Prostate gland (tissue), 2 donors: ENCODE data around the gene TOP2B.

Experiments
- POLR2A ChIP-seq: fragments of 450-650 bp; IDR thresholded peaks from one replicate; pipeline ENCODE4 v1.6.1; 2016; ENCODE audit warnings: antibody characterized with exemption, mild to moderate bottlenecking
- TF ChIP-seq, protein P1 (sequence below), 4 experiments: fragments of 200-600 bp in 2 of 4; fragments of 450-650 bp in 2 of 4; sonication (generic) in 2 of 4; IDR thresholded peaks; 1 replicate in 3 of 4; 2 replicates in 1 of 4; pipeline ENCODE4 v1.5.1; 2016 to 2019; ENCODE audit warnings: antibody characterized with exemption in 4 of 4, mild to moderate bottlenecking in 2 of 4, moderate library complexity in 2 of 4

DNA sequence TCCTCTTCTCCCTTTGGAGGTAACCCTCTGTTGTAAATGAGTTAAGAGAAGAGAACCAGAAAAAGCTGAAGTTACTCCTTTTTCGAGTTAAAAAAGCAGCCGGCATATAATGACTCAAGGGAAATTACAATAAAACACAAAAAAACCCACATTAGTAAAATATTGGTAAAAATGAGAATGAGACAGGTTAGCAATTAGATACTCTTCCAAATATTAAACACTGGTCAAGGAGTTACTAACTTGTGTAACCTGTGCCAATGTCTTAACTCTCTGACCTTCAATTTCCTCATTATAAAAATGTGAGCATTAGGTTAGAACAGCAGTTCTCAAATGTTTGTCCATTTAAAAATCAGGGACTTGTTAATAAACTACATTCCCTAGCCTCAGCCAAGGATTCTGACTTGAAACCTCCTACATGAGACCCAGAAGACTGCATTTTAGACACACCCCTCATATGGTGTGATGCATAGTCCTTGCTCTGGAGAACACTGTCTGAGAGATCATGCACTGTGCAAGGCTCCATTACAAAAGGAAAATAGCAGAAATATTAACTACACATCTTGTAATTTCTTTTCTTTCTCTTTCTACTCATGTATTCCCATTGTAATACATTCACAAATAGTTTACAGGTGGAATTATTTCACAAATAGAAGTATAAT, 42.7 kb upstream of the TOP2B start:
- TF ChIP-seq, protein P1, sequence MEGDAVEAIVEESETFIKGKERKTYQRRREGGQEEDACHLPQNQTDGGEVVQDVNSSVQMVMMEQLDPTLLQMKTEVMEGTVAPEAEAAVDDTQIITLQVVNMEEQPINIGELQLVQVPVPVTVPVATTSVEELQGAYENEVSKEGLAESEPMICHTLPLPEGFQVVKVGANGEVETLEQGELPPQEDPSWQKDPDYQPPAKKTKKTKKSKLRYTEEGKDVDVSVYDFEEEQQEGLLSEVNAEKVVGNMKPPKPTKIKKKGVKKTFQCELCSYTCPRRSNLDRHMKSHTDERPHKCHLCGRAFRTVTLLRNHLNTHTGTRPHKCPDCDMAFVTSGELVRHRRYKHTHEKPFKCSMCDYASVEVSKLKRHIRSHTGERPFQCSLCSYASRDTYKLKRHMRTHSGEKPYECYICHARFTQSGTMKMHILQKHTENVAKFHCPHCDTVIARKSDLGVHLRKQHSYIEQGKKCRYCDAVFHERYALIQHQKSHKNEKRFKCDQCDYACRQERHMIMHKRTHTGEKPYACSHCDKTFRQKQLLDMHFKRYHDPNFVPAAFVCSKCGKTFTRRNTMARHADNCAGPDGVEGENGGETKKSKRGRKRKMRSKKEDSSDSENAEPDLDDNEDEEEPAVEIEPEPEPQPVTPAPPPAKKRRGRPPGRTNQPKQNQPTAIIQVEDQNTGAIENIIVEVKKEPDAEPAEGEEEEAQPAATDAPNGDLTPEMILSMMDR (IDR thresholded peaks at IDR 0.05), result no peak
- no peak for TF ChIP-seq POLR2A
